Daoy (cell line): Measurements from ENCODE around the gene AGRP. TPM values are rescaled to one million over a fixed set of nuclear protein-coding genes. Genes with fewer than 3 reads are reported as not detected.

ENCODE experiments used
- DNase-seq: peaks from one replicate; pipeline ENCODE4 v3.0.0-alpha.2; 2015; ENCODE audit warnings: low read depth
- total RNA-seq: library from RNA; depleted of rRNA; stranded (reverse); fragments of >200 nt; shearing (Covaris generic); gene quantifications from 2 replicates; pipeline ENCODE4 v1.2.3, GENCODE V29; 2014; rRNA removed

The AGRP gene
- total RNA-seq, 1 experiment from 2014 or later, result not detected

DNA sequence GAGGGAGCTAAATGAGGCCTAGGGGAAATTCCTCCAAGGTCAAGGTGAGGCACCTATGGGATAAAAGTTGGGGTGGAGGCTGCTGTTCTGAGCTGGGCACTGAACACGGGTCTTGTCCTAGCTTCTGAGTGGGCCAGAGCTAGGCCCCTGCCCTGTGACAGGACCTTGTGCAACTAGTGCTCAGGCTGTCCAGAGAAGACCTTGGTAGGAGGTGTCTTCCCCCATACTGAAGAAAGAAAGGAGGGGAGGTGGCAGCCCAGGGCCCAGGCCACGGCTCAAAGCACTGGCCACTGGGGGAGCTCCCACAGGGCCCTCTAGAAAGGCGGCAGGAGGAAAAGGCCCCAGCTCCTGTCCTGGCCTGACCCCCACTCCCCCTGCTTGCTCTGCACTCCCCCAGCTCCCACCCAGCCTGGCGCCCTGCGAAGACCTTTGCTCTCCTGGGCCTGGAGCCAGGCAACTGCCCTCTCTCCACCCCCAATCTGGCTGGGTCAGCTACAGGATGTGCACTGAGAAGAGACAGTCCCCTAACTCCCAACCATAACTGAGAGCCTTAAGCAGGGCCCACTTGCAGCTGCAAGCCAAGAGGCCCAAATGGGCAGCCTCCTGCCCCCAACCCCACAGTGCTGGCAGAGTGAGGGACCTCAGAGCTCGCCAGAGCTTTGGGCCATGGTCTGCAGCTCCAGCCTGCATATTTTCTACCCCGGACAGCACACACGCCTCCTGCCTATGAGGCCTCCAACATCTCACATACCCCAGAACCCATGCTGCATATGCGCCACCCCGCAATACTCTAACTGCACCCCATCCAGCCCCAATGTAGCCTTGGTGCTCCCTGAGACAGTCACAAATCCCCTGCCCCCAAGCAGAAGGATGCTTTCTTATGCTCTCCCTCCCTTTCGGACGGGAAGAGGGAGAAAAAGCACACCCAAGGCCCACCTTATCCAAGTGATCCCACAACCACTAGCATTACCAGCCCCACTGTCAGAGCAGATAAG, 37.1 kb downstream of the AGRP start:
- DNase-seq, result no peak

DNA sequence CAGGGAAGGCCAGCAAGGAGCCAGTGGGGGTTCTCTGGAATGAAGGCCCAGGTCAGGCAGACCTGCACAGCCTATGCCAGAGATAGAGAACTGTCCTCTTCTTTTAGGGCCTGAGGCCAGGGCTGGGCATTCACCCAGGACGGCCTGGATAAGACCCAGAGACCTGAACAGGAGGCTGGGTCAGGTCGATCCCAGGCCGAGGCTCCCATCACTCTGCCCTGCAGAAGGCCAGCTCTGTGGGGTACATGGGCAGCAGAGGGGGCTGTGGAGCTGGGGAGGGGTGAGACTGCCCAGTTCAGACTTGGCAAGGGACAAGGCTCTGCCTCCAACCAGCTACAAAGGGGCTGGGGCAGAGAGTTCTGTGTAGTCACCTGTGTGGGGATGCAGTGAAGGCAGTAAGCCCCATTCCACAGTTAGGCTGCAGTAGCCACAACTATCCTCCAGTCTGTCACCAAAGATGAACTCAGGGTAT, 37.9 kb downstream of the AGRP start:
- no peak for DNase-seq

- DNase-seq, result no peak
These were observed 38.3 kb downstream of the AGRP start for GRCh38 chr16:67445126-67445426.

DNA sequence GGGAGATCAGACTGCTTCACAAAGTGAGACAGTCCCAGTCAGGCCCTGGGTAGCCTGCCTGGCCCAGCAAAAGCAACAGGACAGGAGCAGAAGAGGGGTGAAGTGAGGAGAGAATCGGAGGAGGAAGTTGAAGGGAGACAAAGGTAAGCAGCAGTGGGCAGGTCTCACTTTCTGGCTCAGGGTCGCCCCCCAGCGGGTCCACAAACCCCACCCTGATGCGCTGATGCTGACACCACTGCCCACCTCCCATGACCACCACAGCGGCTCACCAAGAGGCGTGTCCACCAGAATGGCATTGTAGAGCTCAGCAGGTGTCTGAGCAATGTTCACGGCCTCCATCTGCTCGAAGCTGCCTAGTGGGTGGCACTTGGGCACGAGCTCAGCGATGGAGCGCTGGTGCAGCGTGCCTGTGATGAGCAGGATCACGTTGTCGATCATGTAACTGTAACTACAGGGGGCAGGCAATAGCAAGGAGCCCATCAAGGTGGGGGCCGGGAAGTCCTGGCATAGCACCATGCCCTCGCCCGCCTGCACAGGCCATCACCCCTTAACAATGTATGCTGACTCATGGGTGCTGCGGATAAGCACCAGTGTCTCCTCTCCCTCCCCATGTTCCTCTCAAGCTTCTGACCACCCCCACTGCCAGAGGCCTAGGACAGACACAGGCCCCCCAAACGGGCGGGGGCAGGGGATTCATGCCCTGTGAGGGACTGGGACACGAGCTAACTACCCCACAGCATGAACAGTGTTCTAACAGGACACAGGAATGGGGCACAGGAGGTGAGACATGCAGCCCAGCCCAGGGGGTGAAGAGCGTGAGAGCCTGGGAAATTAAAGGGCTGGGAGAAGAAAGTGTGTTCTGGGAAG, 38.9 kb downstream of the AGRP start:
- no peak for DNase-seq

- DNase-seq, result no peak
These were observed 40.1 kb downstream of the AGRP start for GRCh38 chr16:67443265-67443664.

DNA sequence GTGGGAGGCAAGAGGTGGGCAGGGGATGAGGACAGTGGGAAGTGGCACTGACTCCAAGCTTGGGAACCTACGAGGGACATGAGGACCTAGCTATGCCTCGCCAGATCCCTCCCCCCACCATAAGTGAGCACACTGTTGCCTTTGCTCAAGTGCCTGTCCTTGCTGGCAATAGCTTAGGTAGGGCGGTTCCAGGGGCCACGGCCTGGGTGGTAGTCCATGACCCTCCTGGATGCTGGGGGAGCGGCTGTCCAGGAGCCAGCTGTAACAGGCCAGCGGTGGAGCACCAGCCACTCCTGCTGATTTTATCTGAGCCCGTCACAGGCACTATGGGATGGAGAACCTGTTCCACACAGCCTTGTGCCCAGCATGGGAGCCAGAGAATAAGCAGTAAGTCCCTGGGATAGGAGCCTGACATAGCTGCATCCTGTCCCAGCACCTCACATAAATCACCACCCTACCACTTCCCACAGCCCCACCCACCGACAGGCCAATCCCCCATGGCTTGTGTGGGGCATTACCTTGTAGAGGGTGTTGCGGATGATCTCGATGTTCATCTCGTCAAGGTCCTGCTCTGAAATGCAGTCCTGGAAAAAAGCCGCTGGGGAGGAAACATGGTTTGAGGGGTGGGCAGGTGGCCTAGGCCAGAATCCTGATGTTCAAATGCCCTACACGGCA, 40.6 kb downstream of the AGRP start:
- no peak for DNase-seq

DNA sequence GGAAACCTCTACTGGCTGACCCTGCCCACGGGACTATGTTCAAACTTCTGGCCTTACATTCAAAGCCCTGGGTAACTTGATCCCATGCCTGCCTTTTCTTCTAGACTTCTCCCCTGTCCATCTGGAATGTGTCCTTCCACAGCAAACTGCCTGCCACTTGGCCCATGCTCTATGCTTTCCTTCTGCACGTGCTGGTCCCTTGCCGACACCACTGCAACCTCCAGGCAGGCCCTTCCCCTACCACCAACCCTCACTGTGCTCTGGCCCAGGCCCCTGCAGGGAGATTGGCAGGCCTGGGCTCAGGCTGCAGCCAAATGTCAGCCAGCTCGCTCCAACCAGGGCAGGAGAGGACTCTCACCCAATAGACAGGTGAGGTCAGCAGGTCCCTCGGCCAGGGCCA, 41.4 kb downstream of the AGRP start:
- no peak for DNase-seq

GRCh38 chr16:67441271-67441753, 42.0 kb downstream of the AGRP start:
- DNase-seq, result no peak

DNA sequence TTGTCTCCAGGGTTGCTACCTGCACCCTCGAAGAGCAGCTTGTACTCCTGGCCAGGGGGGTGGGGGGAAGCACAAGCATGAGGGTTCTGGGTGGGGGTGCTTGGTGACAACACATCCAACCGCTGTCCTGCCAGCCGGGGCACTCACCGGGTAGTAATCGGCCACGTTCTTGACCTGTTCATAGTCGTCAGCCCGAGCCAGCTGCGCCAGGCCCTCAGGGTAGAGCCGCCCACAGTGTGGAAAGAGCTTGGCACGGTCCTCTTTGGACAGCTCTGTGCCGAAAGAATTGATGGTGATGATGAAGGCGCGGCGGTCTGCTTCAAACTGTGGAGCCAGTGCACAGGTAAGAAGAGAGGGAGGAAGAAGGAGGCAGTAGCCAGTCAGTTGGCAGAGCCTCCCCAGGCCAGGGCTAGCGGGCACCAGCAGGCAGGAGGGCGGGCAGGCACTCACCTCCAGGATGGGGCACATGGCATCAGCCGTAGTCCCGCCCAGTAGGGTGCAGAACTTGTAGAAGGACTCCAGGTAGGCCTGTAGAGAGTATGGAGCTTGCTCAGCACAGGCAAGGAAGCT, 44.4 kb downstream of the AGRP start:
- no peak for DNase-seq

DNA sequence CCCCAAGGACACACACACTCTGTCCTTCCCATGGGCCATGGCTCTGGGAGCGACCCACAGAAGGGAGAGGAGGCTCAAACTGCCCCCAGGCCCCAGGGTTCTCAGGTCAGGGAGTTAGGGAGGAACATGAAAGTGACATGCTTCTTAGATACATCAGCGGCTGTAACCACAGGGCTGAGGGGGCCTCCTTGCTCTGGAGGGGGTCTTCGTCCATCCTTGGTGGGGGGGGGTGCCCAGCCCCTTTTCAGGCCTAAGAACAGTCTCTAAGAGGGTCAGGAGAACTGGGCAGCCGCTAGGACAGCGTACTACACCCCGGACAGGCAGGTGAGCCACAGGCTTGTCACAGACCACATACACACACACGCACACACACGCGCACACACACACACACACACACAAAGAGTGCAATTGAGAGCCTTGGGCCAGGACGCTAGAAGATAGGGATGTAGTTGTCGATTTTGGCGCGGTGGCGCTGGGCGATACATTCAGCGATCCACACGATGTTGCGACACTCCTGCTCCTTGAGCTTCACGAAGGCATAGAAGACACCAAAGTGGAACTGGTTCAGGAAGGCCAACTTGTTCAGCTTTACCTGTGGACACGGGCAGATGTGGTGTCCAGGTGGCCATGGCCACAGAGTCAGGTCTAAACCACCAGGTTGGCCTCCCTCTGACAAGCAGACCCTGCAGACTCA, 45.1 kb downstream of the AGRP start:
- no peak for DNase-seq

GRCh38 chr16:67437513-67437912, 45.8 kb downstream of the AGRP start:
- DNase-seq, result no peak

DNA sequence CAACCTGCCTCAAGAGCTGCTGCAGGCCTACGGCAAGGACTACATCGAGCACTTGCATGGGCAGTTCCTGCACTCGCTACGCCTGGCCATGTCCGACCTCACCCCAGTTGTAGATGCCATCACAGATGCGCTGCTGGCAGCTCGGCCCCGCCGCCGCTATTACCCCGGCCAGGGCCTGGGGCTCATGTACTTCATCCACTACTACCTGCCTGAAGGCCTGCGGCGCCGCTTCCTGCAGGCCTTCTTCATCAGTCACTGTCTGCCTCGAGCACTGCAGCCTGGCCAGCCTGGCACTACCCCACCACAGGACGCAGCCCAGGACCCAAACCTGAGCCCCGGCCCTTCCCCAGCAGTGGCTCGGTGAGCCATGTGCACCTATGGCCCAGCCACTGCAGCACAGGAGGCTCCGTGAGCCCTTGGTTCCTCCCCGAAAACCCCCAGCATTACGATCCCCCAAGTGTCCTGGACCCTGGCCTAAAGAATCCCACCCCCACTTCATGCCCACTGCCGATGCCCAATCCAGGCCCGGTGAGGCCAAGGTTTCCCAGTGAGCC, 46.6 kb downstream of the AGRP start:
- DNase-seq, result no peak

- DNase-seq, result no peak
These were observed 47.6 kb downstream of the AGRP start for GRCh38 chr16:67435758-67436164.

- no peak for DNase-seq
These were observed 50.1 kb downstream of the AGRP start for GRCh38 chr16:67433131-67433719.

Other genes with a start within 250 kb of the AGRP start
- 22.2 and 25.7 TPM in 2 replicates for gene FHOD1, start 236.1 kb downstream of the AGRP start, total RNA-seq
- gene SLC9A5, start 234.6 kb downstream of the AGRP start, total RNA-seq, result 1.7 and 1.8 TPM in 2 replicates
- 31.7 and 45.0 TPM in 2 replicates for gene PLEKHG4, start 204.0 kb downstream of the AGRP start, total RNA-seq
- 0.23 and 0.33 TPM in 2 replicates for gene KCTD19, start 156.8 kb downstream of the AGRP start, total RNA-seq
- 0.36 TPM in 1 of 2 replicates, not detected in the other for gene LRRC36, start 156.7 kb downstream of the AGRP start, total RNA-seq
- 0.71 TPM in 1 of 2 replicates, not detected in the other for gene TPPP3, start 90.0 kb downstream of the AGRP start, total RNA-seq
- gene ZDHHC1, start 67.1 kb downstream of the AGRP start, total RNA-seq, result 1.9 and 3.0 TPM in 2 replicates
- not detected in 2 replicates for gene HSD11B2, start 52.4 kb downstream of the AGRP start, total RNA-seq
- gene ATP6V0D1, start 2.4 kb downstream of the AGRP start, total RNA-seq, result 56.2 and 66.9 TPM in 2 replicates
- 5.4 and 6.3 TPM in 2 replicates for gene RIPOR1, start 45.3 kb upstream of the AGRP start, total RNA-seq
- 25.9 and 30.8 TPM in 2 replicates for gene CTCF, start 79.0 kb upstream of the AGRP start, total RNA-seq
- 1.1 and 1.7 TPM in 2 replicates for gene CARMIL2, start 161.6 kb upstream of the AGRP start, total RNA-seq
- gene ACD, start 176.7 kb upstream of the AGRP start, total RNA-seq, result 31.6 and 39.9 TPM in 2 replicates
- gene PARD6A, start 177.4 kb upstream of the AGRP start, total RNA-seq, result 0.71 and 1.0 TPM in 2 replicates
- 12.7 and 19.9 TPM in 2 replicates for gene ENKD1, start 183.2 kb upstream of the AGRP start, total RNA-seq
- gene C16orf86, start 183.3 kb upstream of the AGRP start, total RNA-seq, result not detected in 2 replicates
- 16.5 and 18.8 TPM in 2 replicates for gene GFOD2, start 235.8 kb upstream of the AGRP start, total RNA-seq